GM12892 (cell line): ENCODE measurements around the gene TRPC4AP.

Source experiments
- POLR2A ChIP-seq: IDR thresholded peaks from 2 replicates; pipeline ENCODE4 v1.6.1; 2011; ENCODE audit warnings: low read depth, low read length, control low read depth
- POLR2AphosphoS5 ChIP-seq: IDR thresholded peaks from 2 replicates; pipeline ENCODE4 v1.6.1; 2011; ENCODE audit warnings: low read depth, low read length, control low read depth

- TF ChIP-seq POLR2A: no peak
- TF ChIP-seq POLR2AphosphoS5: no peak
Measured at GRCh38 chr20:35034145-35034544, 58.5 kb downstream of the TRPC4AP start.
